Stimulated activated CD4-positive, alpha-beta T cell treated with anti-CD3 and anti-CD28 coated beads, Interleukin-1b, Interleukin-23, amount 100 ng/mL, for 48 hours (primary cell): ENCODE data around the gene EIF3M.
A peak's percentile ranks its signal among the peaks of the same experiment; 100 is the strongest.

Experiments
- DNase-seq: peaks from one replicate; pipeline ENCODE4 v3.0.0-alpha.2; 2020

Gene EIF3M

GRCh38 chr11:32583459-32584271, at the start of gene EIF3M:
TSS of gene EIF3M (plus strand) at chr11:32583831. CDS start at chr11:32583888, 57 bp downstream.
- peak; percentile 97 for DNase-seq

GRCh38 chr11:32538804-32539203, 44.8 kb upstream of the EIF3M start:
- no peak for DNase-seq

- DNase-seq: no peak
Observed at GRCh38 chr11:32549611-32550187, 33.9 kb upstream of the EIF3M start.

GRCh38 chr11:32550207-32550606, 33.4 kb upstream of the EIF3M start:
- no peak for DNase-seq

GRCh38 chr11:32555091-32555490, 28.5 kb upstream of the EIF3M start:
- DNase-seq: no peak

GRCh38 chr11:32555895-32556294, 27.7 kb upstream of the EIF3M start:
- DNase-seq: no peak

GRCh38 chr11:32561835-32562234, 21.8 kb upstream of the EIF3M start:
- DNase-seq: no peak

- no peak for DNase-seq
Observed at GRCh38 chr11:32562839-32563599, 20.6 kb upstream of the EIF3M start.

- DNase-seq: no peak
Observed at GRCh38 chr11:32563600-32563959, 20.1 kb upstream of the EIF3M start.

GRCh38 chr11:32566517-32566916, 17.1 kb upstream of the EIF3M start:
- DNase-seq: no peak

GRCh38 chr11:32567154-32567553, 16.5 kb upstream of the EIF3M start:
- no peak for DNase-seq

GRCh38 chr11:32569313-32569881, 14.2 kb upstream of the EIF3M start:
- no peak for DNase-seq

GRCh38 chr11:32571039-32571438, 12.6 kb upstream of the EIF3M start:
- DNase-seq: no peak

GRCh38 chr11:32573228-32573627, 10.4 kb upstream of the EIF3M start:
- DNase-seq: no peak

GRCh38 chr11:32574421-32574820, 9.2 kb upstream of the EIF3M start:
- DNase-seq: no peak

GRCh38 chr11:32575070-32575469, 8.6 kb upstream of the EIF3M start:
- no peak for DNase-seq

GRCh38 chr11:32576456-32576855, 7.2 kb upstream of the EIF3M start:
- DNase-seq: no peak

- DNase-seq: no peak
Observed at GRCh38 chr11:32580967-32581366, 2.7 kb upstream of the EIF3M start.

GRCh38 chr11:32581556-32581955, 2.1 kb upstream of the EIF3M start:
- DNase-seq: no peak

GRCh38 chr11:32584921-32585320, 1.3 kb downstream of the EIF3M start:
- no peak for DNase-seq

GRCh38 chr11:32586576-32587190, 3.1 kb downstream of the EIF3M start:
- no peak for DNase-seq

- DNase-seq: no peak
Observed at GRCh38 chr11:32594272-32594671, 10.6 kb downstream of the EIF3M start.

GRCh38 chr11:32596114-32596513, 12.5 kb downstream of the EIF3M start:
- DNase-seq: peak; percentile 56
